Trophoblast cell (in vitro differentiated cells and primary cell): ENCODE data around the gene BLVRA. TPM values are rescaled to one million over a fixed set of nuclear protein-coding genes. Genes with fewer than 3 reads are reported as not detected.
"Not testable (repeated sequence)": the region's sequence is repeated elsewhere in the genome, so short reads cannot be mapped to it uniquely, and the experiment has no call there.

Experiments used
- DNase-seq, 2 donors: peaks; one replicate each; pipeline ENCODE4 v3.0.0-alpha.2; 2016
- H2AFZ ChIP-seq: 2 replicates; pipeline ENCODE4 v1.6.1; 2013; ENCODE audit warnings: low read length, moderate library complexity, mild to moderate bottlenecking; ENCODE audit not compliant: insufficient read depth, poor library complexity
- H2AK5ac ChIP-seq: 2 replicates; pipeline ENCODE4 v1.6.1; 2013; ENCODE audit warnings: mild to moderate bottlenecking, low read length
- H2BK120ac ChIP-seq: 2 replicates; pipeline ENCODE4 v1.6.1; 2013; ENCODE audit warnings: low read length, mild to moderate bottlenecking, moderate library complexity; ENCODE audit not compliant: insufficient read depth, poor library complexity
- H2BK12ac ChIP-seq: 2 replicates; pipeline ENCODE4 v1.6.1; 2013; ENCODE audit warnings: mild to moderate bottlenecking, low read length, moderate library complexity
- H2BK5ac ChIP-seq: 2 replicates; pipeline ENCODE4 v1.6.1; 2013; ENCODE audit warnings: low read length, low read depth, moderate library complexity, mild to moderate bottlenecking; ENCODE audit not compliant: poor library complexity
- H3K14ac ChIP-seq: 2 replicates; pipeline ENCODE4 v1.6.1; 2013; ENCODE audit warnings: mild to moderate bottlenecking, low read length
- H3K18ac ChIP-seq: 2 replicates; pipeline ENCODE4 v1.6.1; 2013; ENCODE audit warnings: mild to moderate bottlenecking, low read length
- H3K23ac ChIP-seq: 2 replicates; pipeline ENCODE4 v1.6.1; 2013; ENCODE audit warnings: low read length
- H3K27ac ChIP-seq: 2 replicates; pipeline ENCODE4 v1.5.1; 2013; ENCODE audit warnings: low read depth, mild to moderate bottlenecking, inconsistent platforms, low read length, moderate library complexity
- H3K27me3 ChIP-seq: 2 replicates; pipeline ENCODE4 v1.6.1; 2013; ENCODE audit warnings: inconsistent platforms, mild to moderate bottlenecking, low read length, moderate library complexity; ENCODE audit not compliant: insufficient read depth
- H3K36me3 ChIP-seq, 2 experiments: 1 replicate in 1 of 2; 2 replicates in 1 of 2; pipeline ENCODE4 v1.6.1; 2013; ENCODE audit warnings: low read length in 2 of 2, mild to moderate bottlenecking in 2 of 2, moderate library complexity in 1 of 2; ENCODE audit not compliant: insufficient read depth in 2 of 2, control insufficient read depth in 1 of 2
- H3K4ac ChIP-seq: 2 replicates; pipeline ENCODE4 v1.6.1; 2013; ENCODE audit warnings: low read depth, mild to moderate bottlenecking, low read length, moderate library complexity
- H3K4me1 ChIP-seq, 2 experiments: 1 replicate in 1 of 2; 2 replicates in 1 of 2; pipeline ENCODE4 v1.6.1; 2013; ENCODE audit warnings: low read length in 2 of 2, mild to moderate bottlenecking in 2 of 2, moderate library complexity in 1 of 2; ENCODE audit not compliant: insufficient read depth in 2 of 2, control insufficient read depth in 1 of 2
- H3K4me2 ChIP-seq: 2 replicates; pipeline ENCODE4 v1.6.1; 2013; ENCODE audit warnings: inconsistent platforms, mild to moderate bottlenecking, low read length, moderate library complexity
- H3K4me3 ChIP-seq: 2 replicates; pipeline ENCODE4 v1.5.1; 2013; ENCODE audit warnings: mild to moderate bottlenecking, low read depth, low read length, inconsistent platforms
- H3K79me1 ChIP-seq: one replicate; pipeline ENCODE4 v1.6.1; 2013; ENCODE audit warnings: low read length
- H3K79me2 ChIP-seq: 2 replicates; pipeline ENCODE4 v1.6.1; 2013; ENCODE audit warnings: low read length, mild to moderate bottlenecking; ENCODE audit not compliant: control insufficient read depth, insufficient read depth, poor library complexity
- H3K9ac ChIP-seq: 2 replicates; pipeline ENCODE4 v1.6.1; 2013; ENCODE audit warnings: mild to moderate bottlenecking, low read length
- H3K9me3 ChIP-seq: 2 replicates; pipeline ENCODE4 v1.6.1; 2013; ENCODE audit warnings: low read depth, mild to moderate bottlenecking, control low read depth, inconsistent platforms, low read length; ENCODE audit not compliant: insufficient read depth
- H4K12ac ChIP-seq: 2 replicates; pipeline ENCODE4 v1.6.1; 2013; ENCODE audit warnings: low read depth, mild to moderate bottlenecking, low read length, moderate library complexity
- H4K8ac ChIP-seq: 2 replicates; pipeline ENCODE4 v1.6.1; 2013; ENCODE audit warnings: low read depth, mild to moderate bottlenecking, low read length, moderate library complexity
- H4K91ac ChIP-seq: one replicate; pipeline ENCODE4 v1.6.1; 2013; ENCODE audit warnings: low read depth, mild to moderate bottlenecking, low read length, moderate library complexity
- WGBS: extraction: QIAGEN DNeasy Blood & Tissue Kit; methylation state at CpG from one replicate; pipeline ENCODE4 v1.1.7; 2013; ENCODE audit warnings: missing lambda C conversion rate; ENCODE audit not compliant: insufficient read length, insufficient coverage; ENCODE audit errors: extremely low coverage; 5-methylcytosine and 5-hydroxymethylcytosine counted together
- polyA plus RNA-seq: library from polyadenylated mRNA; stranded (reverse); fragments of 200-250 nt; gene quantifications from 2 replicates; pipeline ENCODE4 v1.2.3, GENCODE V29; 2013

BLVRA gene, protein sequence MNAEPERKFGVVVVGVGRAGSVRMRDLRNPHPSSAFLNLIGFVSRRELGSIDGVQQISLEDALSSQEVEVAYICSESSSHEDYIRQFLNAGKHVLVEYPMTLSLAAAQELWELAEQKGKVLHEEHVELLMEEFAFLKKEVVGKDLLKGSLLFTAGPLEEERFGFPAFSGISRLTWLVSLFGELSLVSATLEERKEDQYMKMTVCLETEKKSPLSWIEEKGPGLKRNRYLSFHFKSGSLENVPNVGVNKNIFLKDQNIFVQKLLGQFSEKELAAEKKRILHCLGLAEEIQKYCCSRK
- polyA plus RNA-seq: 3.4 and 4.0 TPM in 2 replicates

DNA sequence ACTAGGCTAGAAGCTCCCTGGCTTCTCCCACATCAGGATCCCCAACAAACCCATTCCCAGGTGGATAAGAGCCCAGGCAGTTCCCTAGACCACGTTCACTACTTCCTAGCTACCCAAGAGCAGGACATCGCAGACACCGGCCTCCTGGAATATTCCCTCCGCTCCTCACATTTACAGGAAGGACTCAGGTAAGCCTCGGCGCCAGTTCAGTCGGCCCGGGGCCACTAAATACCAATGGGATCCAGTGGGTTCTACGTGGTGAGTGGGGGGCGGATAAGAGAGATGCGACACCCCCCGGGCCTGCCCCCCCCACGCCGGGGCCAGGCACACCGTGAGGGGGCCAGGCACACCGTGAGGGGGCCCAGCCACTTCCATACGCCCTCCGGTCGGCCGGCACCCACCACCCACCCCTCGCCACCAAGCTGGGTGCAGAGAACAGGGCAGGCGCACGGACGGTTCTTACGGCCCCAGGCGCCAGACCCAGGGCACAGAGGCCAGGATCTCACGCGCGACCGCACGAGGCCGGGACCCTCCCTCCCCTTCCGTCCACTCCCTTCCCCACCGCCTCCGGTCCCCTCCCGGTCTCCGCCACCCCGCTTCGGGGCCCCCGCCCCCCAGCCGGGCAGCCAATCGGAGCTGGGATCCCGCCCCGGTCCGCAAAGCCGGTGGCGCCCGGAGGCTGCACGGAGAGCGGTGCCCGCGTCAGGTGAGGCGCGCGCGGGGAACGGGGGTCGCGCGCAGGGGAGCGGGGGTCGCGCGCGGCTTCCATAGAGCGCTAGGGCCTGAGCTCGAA, at the start of gene BLVRA:
Gene BLVRA, plus strand, starts transcription at position 652 of the 793 bp plus-strand sequence. CDS start 12,479 bp downstream, outside the sequence.
- Histone ChIP-seq H4K12ac (no peak within 1 kb of the TSS), H3K9me3 (no peaks in the 10 kb centered on the region), H3K4me2 (peak within 1 kb of the TSS; percentile 98), H3K79me1 (peaks cover 3% of the 10 kb centered on the region), H2BK5ac (no peak within 1 kb of the TSS), H3K36me3 (no peaks in the 10 kb centered on the region), H3K79me2 (no peaks in the 10 kb centered on the region), H2BK12ac (no peak within 1 kb of the TSS), H3K4me3 (peak within 1 kb of the TSS; percentile 75), H3K4ac (no peak within 1 kb of the TSS), H2AFZ (peak within 1 kb of the TSS; percentile 9), H3K27ac (no peak within 1 kb of the TSS), H2AK5ac (no peak within 1 kb of the TSS), H3K14ac (no peak within 1 kb of the TSS), H3K27me3 (peaks cover 8% of the 10 kb centered on the region), H2BK120ac (no peak within 1 kb of the TSS), H4K8ac (no peak within 1 kb of the TSS), H3K23ac (no peak within 1 kb of the TSS), H3K4me1 (peaks cover 4% of the 10 kb centered on the region in 2 experiments), H3K9ac (no peak within 1 kb of the TSS), H3K18ac (no peak within 1 kb of the TSS), H4K91ac (no peak within 1 kb of the TSS)
- DNase-seq: peak in 1 of 2 donors; percentile 15
- no CpG with 5 or more reads among the region's 67 CpGs for WGBS

DNA sequence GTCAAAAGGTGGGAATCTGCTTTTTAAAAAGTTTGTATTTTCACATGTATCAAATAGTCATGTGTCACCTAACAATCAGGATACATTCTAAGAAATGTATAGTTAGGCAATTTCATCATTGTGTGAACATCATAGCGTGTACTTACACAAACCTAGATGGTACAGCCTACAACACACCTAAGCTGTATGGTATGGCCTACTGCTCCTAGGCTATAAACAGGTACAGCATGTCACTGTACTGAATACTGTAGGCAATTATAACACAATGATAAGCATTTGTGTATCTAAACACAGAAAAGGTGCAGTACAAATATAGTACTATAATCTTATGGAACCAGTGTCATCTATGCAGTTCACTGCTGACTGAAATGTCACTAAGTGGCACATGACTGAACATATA, 47.0 kb upstream of the BLVRA start:
- Histone ChIP-seq H4K91ac (no peak overlapping the region), H3K23ac (no peak overlapping the region), H2BK12ac (no peak overlapping the region), H2BK5ac (no peak overlapping the region), H4K12ac (no peak overlapping the region), H4K8ac (no peak overlapping the region), H2AFZ (no peak overlapping the region), H3K9me3 (peaks cover under 1% of the 10 kb centered on the region), H3K9ac (no peak overlapping the region), H3K4ac (no peak overlapping the region), H3K79me1 (no peaks in the 10 kb centered on the region), H3K14ac (no peak overlapping the region), H3K4me1 (no peaks in the 10 kb centered on the region), H2BK120ac (no peak overlapping the region), H3K4me3 (no peak overlapping the region), H3K27ac (no peak overlapping the region), H3K27me3 (no peaks in the 10 kb centered on the region), H3K36me3 (no peaks in the 10 kb centered on the region), H2AK5ac (no peak overlapping the region), H3K18ac (no peak overlapping the region), H3K4me2 (no peak overlapping the region), H3K79me2 (no peaks in the 10 kb centered on the region)
- no peak for DNase-seq
- WGBS: no CpG with 5 or more reads among the region's 1 CpG

DNA sequence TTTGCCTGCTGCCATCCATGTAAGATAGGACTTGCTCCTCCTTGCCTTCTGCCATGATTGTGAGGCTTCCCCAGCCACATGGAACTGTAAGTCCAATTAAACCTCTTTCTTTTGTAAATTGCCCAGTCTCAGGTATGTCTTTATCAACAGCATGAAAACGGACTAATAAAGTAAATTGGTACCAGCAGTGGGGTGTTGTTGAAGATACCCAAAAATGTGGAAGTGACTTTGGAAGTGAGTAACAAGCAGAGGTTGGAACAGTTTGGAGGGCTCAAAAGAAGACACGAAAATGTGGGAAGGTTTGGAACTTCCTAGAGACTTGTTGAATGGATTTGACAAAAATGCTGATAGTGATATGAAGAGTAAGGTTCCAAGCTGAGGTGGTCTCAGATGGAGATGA, 42.5 kb upstream of the BLVRA start:
- DNase-seq, H3K27me3 ChIP-seq, H2BK12ac ChIP-seq, H3K9ac ChIP-seq, H3K27ac ChIP-seq, H2BK5ac ChIP-seq, H3K79me2 ChIP-seq, H3K4me3 ChIP-seq, H4K91ac ChIP-seq, H3K36me3 ChIP-seq, H3K4me2 ChIP-seq, H3K14ac ChIP-seq, H2BK120ac ChIP-seq, H3K79me1 ChIP-seq, H3K18ac ChIP-seq, H3K4me1 ChIP-seq, H4K8ac ChIP-seq, H3K4ac ChIP-seq, H4K12ac ChIP-seq, H2AK5ac ChIP-seq, H3K9me3 ChIP-seq, H3K23ac ChIP-seq, H2AFZ ChIP-seq: not testable (repeated sequence)
- WGBS: no CpG with 5 or more reads among the region's 2 CpGs

DNA sequence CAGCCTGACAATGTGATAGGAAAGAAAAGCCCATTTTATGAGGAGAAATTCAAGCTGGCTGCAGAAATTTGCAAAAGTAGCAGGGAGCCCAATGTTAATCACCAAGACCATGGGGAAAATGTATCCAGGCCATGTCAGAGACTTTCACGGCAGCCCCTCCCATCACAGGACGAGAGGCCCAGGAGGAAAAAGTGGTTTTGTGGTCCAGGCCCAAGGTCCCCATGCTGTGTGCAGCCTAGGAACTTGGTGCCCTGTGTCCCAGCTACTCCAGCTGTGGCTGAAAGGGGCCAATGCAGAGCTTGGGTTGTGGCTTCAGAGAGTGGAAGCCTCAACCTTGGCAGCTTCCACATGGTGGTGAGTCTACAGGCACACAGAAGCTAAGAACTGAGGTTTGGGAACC, 41.9 kb upstream of the BLVRA start:
- no peak overlapping the region for H2AFZ ChIP-seq
- no peak overlapping the region for H4K12ac ChIP-seq
- no peak overlapping the region for H3K18ac ChIP-seq
- DNase-seq: no peak
- H2BK120ac ChIP-seq: no peak overlapping the region
- no peak overlapping the region for H2BK12ac ChIP-seq
- H3K4me3 ChIP-seq: no peak overlapping the region
- peaks cover 4% of the 10 kb centered on the region for H3K9me3 ChIP-seq
- no peak overlapping the region for H3K14ac ChIP-seq
- no peak overlapping the region for H3K4me2 ChIP-seq
- no peak overlapping the region for H3K23ac ChIP-seq
- no peak overlapping the region for H3K27ac ChIP-seq
- no peaks in the 10 kb centered on the region for H3K79me2 ChIP-seq
- H3K79me1 ChIP-seq: no peaks in the 10 kb centered on the region
- no peaks in the 10 kb centered on the region for H3K36me3 ChIP-seq
- no peaks in the 10 kb centered on the region for H3K27me3 ChIP-seq
- H2AK5ac ChIP-seq: no peak overlapping the region
- H3K9ac ChIP-seq: no peak overlapping the region
- H2BK5ac ChIP-seq: no peak overlapping the region
- no peak overlapping the region for H4K91ac ChIP-seq
- no peak overlapping the region for H4K8ac ChIP-seq
- H3K4me1 ChIP-seq: no peaks in the 10 kb centered on the region
- no peak overlapping the region for H3K4ac ChIP-seq
- WGBS: no CpG with 5 or more reads among the region's 2 CpGs
